ENCODE measurements around the gene HOXD10. TPM values are rescaled to one million over a fixed set of nuclear protein-coding genes. Genes with fewer than 3 reads are reported as not detected.

HOXD10 gene
- total and polyA plus RNA-seq, 9 of the 15 experiments (the other 6 are each of a cell fraction or from before 2014, with no cell fraction given), result not detected

- H2AFZ ChIP-seq (ENCODE audit: low read depth, low read length), result no peak overlapping the region
- H3K9me1 ChIP-seq (ENCODE audit: control insufficient read depth, insufficient read depth, low read length), result no peaks in the 10 kb centered on the region
- peaks cover 14% of the 10 kb centered on the region; the same call in 1 of the 2 replicates for H4K20me1 ChIP-seq (replicated peaks; ENCODE audit: control insufficient read depth, insufficient read depth, low read length)
- ChIA-PET CTCF (ENCODE audit: low intra/inter-chr PET ratio) (no interaction called here), POLR2A (no interaction called here)
- H3K79me2 ChIP-seq (ENCODE audit: control insufficient read depth, insufficient read depth, low read length), result no peaks in the 10 kb centered on the region
- H3K4me1 ChIP-seq (replicated peaks in 1 of 2; ENCODE audit: control insufficient read depth in 2 of 2, insufficient read depth in 2 of 2, low read length in 2 of 2), result peaks cover 8 to 25% of the 10 kb centered on the region in 2 experiments
- no peaks in the 10 kb centered on the region for H3K9me3 ChIP-seq (replicated peaks; ENCODE audit: control insufficient read depth, insufficient read depth, low read depth, low read length)
- no peak for ATAC-seq
- DNase-seq (ENCODE audit: extremely low read depth in 1 of 4, low spot score in 3 of 4), result no peak
- intact Hi-C loops (cut with micrococcal nuclease) (loop anchor here (5.0 kb wide), 4 partner anchors 222 to 1352 kb away; no protein-coding TSS in a partner anchor), in situ Hi-C loops (cut with MboI) (loop anchor here (5.0 to 25.0 kb wide), 2 partner anchors 737 to 1062 kb away; no protein-coding TSS in a partner anchor)
- peaks cover 77 to 82% of the 10 kb centered on the region in 2 experiments for H3K27me3 ChIP-seq (ENCODE audit: control insufficient read depth in 2 of 2, insufficient read depth in 2 of 2, low read length in 2 of 2)
- no peaks in the 10 kb centered on the region for H3K36me3 ChIP-seq (ENCODE audit: control insufficient read depth, insufficient read depth, low read length)
- no TSS peak for BruUV-seq (replicated peaks)
- H3K9ac ChIP-seq (ENCODE audit: insufficient read depth in 1 of 2, low read depth in 2 of 2, low read length in 2 of 2), result no peak overlapping the region
- no peak overlapping the region for H3K27ac ChIP-seq (ENCODE audit: extremely low read depth, low read depth, low read length)
- H3K4me3 ChIP-seq, result no peak overlapping the region
- WGBS (ENCODE audit: insufficient coverage, low coverage, missing lambda C conversion rate), result 33% methylated on average over 30 of the region's 30 CpGs
- no peak overlapping the region for H3K4me2 ChIP-seq (ENCODE audit: insufficient read depth, low read length)
- FAIRE-seq, result no peak
- no peak for TF ChIP-seq ZNF324 (CRISPR knock-in tag; IDR thresholded peaks at IDR 0.05)
- no peak for TF ChIP-seq GABPB1 (CRISPR knock-in tag; IDR thresholded peaks at IDR 0.05)
- no peak for TF ChIP-seq FOXK1 (CRISPR knock-in tag; IDR thresholded peaks at IDR 0.05; ENCODE audit: borderline replicate concordance)
- TF ChIP-seq DMBX1 (CRISPR knock-in tag; IDR thresholded peaks at IDR 0.05; ENCODE audit: borderline replicate concordance), result no peak
- TF ChIP-seq E2F8 (IDR thresholded peaks at IDR 0.05; ENCODE audit: low read depth, partially characterized antibody), result no peak
- no peak for TF ChIP-seq MAFG (tag; conservative IDR thresholded peaks at IDR 0.05)
- TF ChIP-seq FIP1L1 (IDR thresholded peaks at IDR 0.05; ENCODE audit: low read depth, low read length, poor library complexity, severe bottlenecking), result no peak
- TF ChIP-seq ZNF586 (CRISPR knock-in tag; conservative IDR thresholded peaks at IDR 0.05), result no peak
- TF ChIP-seq ZNF12 (CRISPR knock-in tag; IDR thresholded peaks at IDR 0.05), result no peak
- no peak for TF ChIP-seq CREM (IDR thresholded peaks at IDR 0.05; ENCODE audit: low read depth)
- TF ChIP-seq, protein P1, sequence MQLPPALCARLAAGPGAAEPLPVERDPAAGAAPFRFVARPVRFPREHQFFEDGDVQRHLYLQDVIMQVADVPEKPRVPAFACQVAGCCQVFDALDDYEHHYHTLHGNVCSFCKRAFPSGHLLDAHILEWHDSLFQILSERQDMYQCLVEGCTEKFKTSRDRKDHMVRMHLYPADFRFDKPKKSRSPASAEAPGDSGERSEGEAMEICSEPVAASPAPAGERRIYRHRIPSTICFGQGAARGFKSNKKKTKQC (CRISPR knock-in tag; IDR thresholded peaks at IDR 0.05), result no peak
- TF ChIP-seq, protein P2, sequence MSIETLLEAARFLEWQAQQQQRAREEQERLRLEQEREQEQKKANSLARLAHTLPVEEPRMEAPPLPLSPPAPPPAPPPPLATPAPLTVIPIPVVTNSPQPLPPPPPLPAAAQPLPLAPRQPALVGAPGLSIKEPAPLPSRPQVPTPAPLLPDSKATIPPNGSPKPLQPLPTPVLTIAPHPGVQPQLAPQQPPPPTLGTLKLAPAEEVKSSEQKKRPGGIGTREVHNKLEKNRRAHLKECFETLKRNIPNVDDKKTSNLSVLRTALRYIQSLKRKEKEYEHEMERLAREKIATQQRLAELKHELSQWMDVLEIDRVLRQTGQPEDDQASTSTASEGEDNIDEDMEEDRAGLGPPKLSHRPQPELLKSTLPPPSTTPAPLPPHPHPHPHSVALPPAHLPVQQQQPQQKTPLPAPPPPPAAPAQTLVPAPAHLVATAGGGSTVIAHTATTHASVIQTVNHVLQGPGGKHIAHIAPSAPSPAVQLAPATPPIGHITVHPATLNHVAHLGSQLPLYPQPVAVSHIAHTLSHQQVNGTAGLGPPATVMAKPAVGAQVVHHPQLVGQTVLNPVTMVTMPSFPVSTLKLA (conservative IDR thresholded peaks at IDR 0.05), result no peak
- no peak for TF ChIP-seq ZNF184 (CRISPR knock-in tag; IDR thresholded peaks at IDR 0.05)
- TF ChIP-seq ZNF3 (CRISPR knock-in tag; IDR thresholded peaks at IDR 0.05), result no peak
- no peak for TF ChIP-seq CBFA2T3 (IDR thresholded peaks at IDR 0.05)
- TF ChIP-seq, protein P3, sequence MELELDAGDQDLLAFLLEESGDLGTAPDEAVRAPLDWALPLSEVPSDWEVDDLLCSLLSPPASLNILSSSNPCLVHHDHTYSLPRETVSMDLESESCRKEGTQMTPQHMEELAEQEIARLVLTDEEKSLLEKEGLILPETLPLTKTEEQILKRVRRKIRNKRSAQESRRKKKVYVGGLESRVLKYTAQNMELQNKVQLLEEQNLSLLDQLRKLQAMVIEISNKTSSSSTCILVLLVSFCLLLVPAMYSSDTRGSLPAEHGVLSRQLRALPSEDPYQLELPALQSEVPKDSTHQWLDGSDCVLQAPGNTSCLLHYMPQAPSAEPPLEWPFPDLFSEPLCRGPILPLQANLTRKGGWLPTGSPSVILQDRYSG (tag; conservative IDR thresholded peaks at IDR 0.05; ENCODE audit: low read depth), result no peak
- no peak for TF ChIP-seq NR4A1 (CRISPR knock-in tag; IDR thresholded peaks at IDR 0.05)
- TF ChIP-seq NR4A1 (tag; IDR thresholded peaks at IDR 0.05), result no peak
Observed at GRCh38 chr2:176099159-176099727, 17.3 kb upstream of the HOXD10 start.
